SK-N-SH treated with all-trans-retinoic acid at 6 μM for 48 hours (cell line): Measurements from ENCODE around the gene CNOT9.

ENCODE experiments used
- ATAC-seq: fragments of 200-7000 bp; cut with Tn5 transposase; 3 replicates; pipeline ENCODE4 v1.9.1; 2020; ENCODE audit warnings: mild to moderate bottlenecking, moderate library complexity
- ARNTL ChIP-seq: fragments of 450-650 bp; formaldehyde crosslinking; IDR thresholded peaks from 2 replicates; pipeline ENCODE4 v1.5.0; 2020; ENCODE audit warnings: low read depth, mild to moderate bottlenecking, moderate library complexity, borderline replicate concordance
- BACH2 ChIP-seq: fragments of 250-450 bp; sonication (Bioruptor Pico); IDR thresholded peaks from 2 replicates; pipeline ENCODE4 v1.9.0; 2021; ENCODE audit warnings: mild to moderate bottlenecking, borderline replicate concordance
- GLIS3 ChIP-seq: fragments of 250-450 bp; sonication (Bioruptor Pico); IDR thresholded peaks from 2 replicates; pipeline ENCODE4 v1.5.0; 2020; ENCODE audit warnings: mild to moderate bottlenecking, moderate library complexity
- ISL1 ChIP-seq: fragments of 250-450 bp; sonication (Bioruptor Pico); IDR thresholded peaks from 2 replicates; pipeline ENCODE4 v2.1.2; 2022; ENCODE audit warnings: mild to moderate bottlenecking, moderate library complexity
- PPARA ChIP-seq: fragments of 250-450 bp; sonication (Bioruptor Pico); IDR thresholded peaks from 2 replicates; pipeline ENCODE4 v1.5.0; 2020; ENCODE audit warnings: mild to moderate bottlenecking, borderline replicate concordance
- RARB ChIP-seq: fragments of 250-450 bp; sonication (Bioruptor Pico); IDR thresholded peaks from 2 replicates; pipeline ENCODE4 v1.8.0; 2021; ENCODE audit warnings: mild to moderate bottlenecking, moderate library complexity
- SNAI2 ChIP-seq: fragments of 250-450 bp; sonication (Bioruptor Pico); IDR thresholded peaks from 2 replicates; pipeline ENCODE4 v1.5.0; 2020; ENCODE audit warnings: mild to moderate bottlenecking, moderate library complexity
- TCF4 ChIP-seq: fragments of 250-450 bp; sonication (Bioruptor Pico); IDR thresholded peaks from 2 replicates; pipeline ENCODE4 v1.8.0; 2021; ENCODE audit warnings: mild to moderate bottlenecking, moderate library complexity, borderline replicate concordance
- ZFP3 ChIP-seq: fragments of 250-450 bp; sonication (Bioruptor Pico); IDR thresholded peaks from 2 replicates; pipeline ENCODE4 v1.5.0; 2020; ENCODE audit warnings: mild to moderate bottlenecking, moderate library complexity
- ZFP30 ChIP-seq: fragments of 450-650 bp; formaldehyde crosslinking; IDR thresholded peaks from 2 replicates; pipeline ENCODE4 v1.5.0; 2022; ENCODE audit warnings: mild to moderate bottlenecking, moderate library complexity
- ZNF70 ChIP-seq: fragments of 450-650 bp; formaldehyde crosslinking; IDR thresholded peaks from 2 replicates; pipeline ENCODE4 v1.5.0; 2020; ENCODE audit warnings: mild to moderate bottlenecking, moderate library complexity
- ZNF8 ChIP-seq: fragments of 450-650 bp; formaldehyde crosslinking; IDR thresholded peaks from 2 replicates; pipeline ENCODE4 v1.5.0; 2020; ENCODE audit warnings: mild to moderate bottlenecking, moderate library complexity
- TF ChIP-seq, protein P1 (sequence below): fragments of 250-450 bp; sonication (Bioruptor Pico); IDR thresholded peaks from 2 replicates; pipeline ENCODE4 v1.8.0; 2021; ENCODE audit warnings: low read depth, mild to moderate bottlenecking, moderate library complexity, borderline replicate concordance
- TF ChIP-seq, protein P2 (sequence below): fragments of 250-450 bp; sonication (Bioruptor Pico); IDR thresholded peaks from 2 replicates; pipeline ENCODE4 v1.8.0; 2020; ENCODE audit warnings: mild to moderate bottlenecking, moderate library complexity, borderline replicate concordance
- TF ChIP-seq, protein P3 (sequence below): fragments of 250-450 bp; sonication (Bioruptor Pico); IDR thresholded peaks from 2 replicates; pipeline ENCODE4 v1.5.1; 2021; ENCODE audit warnings: mild to moderate bottlenecking, moderate library complexity
- TF ChIP-seq, protein P4 (sequence below): fragments of 250-450 bp; sonication (Bioruptor Pico); IDR thresholded peaks from 2 replicates; pipeline ENCODE4 v1.5.0; 2020; ENCODE audit warnings: mild to moderate bottlenecking, moderate library complexity
- TF ChIP-seq, protein P5 (sequence below): fragments of 250-450 bp; sonication (Bioruptor Pico); IDR thresholded peaks from 2 replicates; pipeline ENCODE4 v1.5.1; 2020; ENCODE audit warnings: low read depth, mild to moderate bottlenecking, moderate library complexity

CNOT9 gene

DNA sequence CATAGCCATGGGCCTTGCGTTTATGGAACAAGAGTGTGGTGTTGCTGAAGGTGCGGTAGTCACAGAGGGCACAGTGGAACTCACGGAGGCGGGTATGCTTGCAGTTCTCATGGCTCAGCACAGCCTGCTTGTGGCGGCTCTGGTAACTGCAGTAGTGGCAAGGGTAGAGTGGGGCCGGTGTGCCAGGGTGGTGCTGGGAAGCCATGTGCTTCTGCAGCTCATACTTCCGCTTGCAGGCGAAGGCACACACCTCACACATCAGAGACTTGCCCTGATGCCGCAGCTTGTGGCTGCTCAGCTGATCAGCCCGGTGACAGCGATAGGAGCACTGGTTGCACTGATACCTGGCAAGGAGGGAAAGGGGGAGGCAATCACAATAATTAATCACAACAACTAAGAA is 76.1 kb downstream of the CNOT9 start:
- TF ChIP-seq, protein P1, sequence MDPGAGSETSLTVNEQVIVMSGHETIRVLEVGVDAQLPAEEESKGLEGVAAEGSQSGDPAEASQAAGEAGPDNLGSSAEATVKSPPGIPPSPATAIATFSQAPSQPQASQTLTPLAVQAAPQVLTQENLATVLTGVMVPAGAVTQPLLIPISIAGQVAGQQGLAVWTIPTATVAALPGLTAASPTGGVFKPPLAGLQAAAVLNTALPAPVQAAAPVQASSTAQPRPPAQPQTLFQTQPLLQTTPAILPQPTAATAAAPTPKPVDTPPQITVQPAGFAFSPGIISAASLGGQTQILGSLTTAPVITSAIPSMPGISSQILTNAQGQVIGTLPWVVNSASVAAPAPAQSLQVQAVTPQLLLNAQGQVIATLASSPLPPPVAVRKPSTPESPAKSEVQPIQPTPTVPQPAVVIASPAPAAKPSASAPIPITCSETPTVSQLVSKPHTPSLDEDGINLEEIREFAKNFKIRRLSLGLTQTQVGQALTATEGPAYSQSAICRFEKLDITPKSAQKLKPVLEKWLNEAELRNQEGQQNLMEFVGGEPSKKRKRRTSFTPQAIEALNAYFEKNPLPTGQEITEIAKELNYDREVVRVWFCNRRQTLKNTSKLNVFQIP (CRISPR knock-in tag): no peak
- no peak for TF ChIP-seq GLIS3 (CRISPR knock-in tag)
- no peak for TF ChIP-seq ARNTL
- no peak for TF ChIP-seq ZNF8 (CRISPR knock-in tag)
- TF ChIP-seq PPARA (CRISPR knock-in tag): no peak
- TF ChIP-seq, protein P2, sequence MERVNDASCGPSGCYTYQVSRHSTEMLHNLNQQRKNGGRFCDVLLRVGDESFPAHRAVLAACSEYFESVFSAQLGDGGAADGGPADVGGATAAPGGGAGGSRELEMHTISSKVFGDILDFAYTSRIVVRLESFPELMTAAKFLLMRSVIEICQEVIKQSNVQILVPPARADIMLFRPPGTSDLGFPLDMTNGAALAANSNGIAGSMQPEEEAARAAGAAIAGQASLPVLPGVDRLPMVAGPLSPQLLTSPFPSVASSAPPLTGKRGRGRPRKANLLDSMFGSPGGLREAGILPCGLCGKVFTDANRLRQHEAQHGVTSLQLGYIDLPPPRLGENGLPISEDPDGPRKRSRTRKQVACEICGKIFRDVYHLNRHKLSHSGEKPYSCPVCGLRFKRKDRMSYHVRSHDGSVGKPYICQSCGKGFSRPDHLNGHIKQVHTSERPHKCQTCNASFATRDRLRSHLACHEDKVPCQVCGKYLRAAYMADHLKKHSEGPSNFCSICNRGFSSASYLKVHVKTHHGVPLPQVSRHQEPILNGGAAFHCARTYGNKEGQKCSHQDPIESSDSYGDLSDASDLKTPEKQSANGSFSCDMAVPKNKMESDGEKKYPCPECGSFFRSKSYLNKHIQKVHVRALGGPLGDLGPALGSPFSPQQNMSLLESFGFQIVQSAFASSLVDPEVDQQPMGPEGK (CRISPR knock-in tag): no peak
- no peak for TF ChIP-seq TCF4 (CRISPR knock-in tag)
- TF ChIP-seq ISL1: no peak
- TF ChIP-seq ZNF70 (CRISPR knock-in tag): no peak
- TF ChIP-seq BACH2 (CRISPR knock-in tag): no peak
- no peak for TF ChIP-seq RARB
- TF ChIP-seq, protein P3, sequence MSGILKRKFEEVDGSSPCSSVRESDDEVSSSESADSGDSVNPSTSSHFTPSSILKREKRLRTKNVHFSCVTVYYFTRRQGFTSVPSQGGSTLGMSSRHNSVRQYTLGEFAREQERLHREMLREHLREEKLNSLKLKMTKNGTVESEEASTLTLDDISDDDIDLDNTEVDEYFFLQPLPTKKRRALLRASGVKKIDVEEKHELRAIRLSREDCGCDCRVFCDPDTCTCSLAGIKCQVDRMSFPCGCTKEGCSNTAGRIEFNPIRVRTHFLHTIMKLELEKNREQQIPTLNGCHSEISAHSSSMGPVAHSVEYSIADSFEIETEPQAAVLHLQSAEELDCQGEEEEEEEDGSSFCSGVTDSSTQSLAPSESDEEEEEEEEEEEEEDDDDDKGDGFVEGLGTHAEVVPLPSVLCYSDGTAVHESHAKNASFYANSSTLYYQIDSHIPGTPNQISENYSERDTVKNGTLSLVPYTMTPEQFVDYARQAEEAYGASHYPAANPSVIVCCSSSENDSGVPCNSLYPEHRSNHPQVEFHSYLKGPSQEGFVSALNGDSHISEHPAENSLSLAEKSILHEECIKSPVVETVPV (CRISPR knock-in tag): no peak
- no peak for ATAC-seq

DNA sequence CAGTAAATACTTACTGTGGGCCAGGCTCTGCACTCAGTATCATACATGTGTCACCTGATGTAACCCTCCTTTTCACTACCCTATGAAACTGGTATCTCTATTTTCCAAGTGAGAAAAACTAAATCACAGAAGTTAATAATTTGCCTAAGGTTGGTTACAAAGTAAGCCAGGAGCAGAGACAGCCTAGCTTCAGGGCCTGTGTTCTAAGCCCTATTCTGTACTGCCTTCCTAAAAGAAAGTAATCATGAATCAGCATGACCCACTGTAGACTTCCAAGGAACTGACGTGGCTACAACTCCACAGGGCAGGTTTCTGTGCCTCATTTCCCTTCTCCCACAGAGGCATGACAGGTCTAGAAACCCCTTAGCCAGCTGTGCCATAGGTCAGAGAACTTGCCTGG is 76.5 kb downstream of the CNOT9 start:
- ATAC-seq: no peak
- TF ChIP-seq SNAI2 (CRISPR knock-in tag): no peak
- no peak for TF ChIP-seq ZFP3 (CRISPR knock-in tag)
- TF ChIP-seq, protein P1 (CRISPR knock-in tag): no peak
- TF ChIP-seq, protein P4, sequence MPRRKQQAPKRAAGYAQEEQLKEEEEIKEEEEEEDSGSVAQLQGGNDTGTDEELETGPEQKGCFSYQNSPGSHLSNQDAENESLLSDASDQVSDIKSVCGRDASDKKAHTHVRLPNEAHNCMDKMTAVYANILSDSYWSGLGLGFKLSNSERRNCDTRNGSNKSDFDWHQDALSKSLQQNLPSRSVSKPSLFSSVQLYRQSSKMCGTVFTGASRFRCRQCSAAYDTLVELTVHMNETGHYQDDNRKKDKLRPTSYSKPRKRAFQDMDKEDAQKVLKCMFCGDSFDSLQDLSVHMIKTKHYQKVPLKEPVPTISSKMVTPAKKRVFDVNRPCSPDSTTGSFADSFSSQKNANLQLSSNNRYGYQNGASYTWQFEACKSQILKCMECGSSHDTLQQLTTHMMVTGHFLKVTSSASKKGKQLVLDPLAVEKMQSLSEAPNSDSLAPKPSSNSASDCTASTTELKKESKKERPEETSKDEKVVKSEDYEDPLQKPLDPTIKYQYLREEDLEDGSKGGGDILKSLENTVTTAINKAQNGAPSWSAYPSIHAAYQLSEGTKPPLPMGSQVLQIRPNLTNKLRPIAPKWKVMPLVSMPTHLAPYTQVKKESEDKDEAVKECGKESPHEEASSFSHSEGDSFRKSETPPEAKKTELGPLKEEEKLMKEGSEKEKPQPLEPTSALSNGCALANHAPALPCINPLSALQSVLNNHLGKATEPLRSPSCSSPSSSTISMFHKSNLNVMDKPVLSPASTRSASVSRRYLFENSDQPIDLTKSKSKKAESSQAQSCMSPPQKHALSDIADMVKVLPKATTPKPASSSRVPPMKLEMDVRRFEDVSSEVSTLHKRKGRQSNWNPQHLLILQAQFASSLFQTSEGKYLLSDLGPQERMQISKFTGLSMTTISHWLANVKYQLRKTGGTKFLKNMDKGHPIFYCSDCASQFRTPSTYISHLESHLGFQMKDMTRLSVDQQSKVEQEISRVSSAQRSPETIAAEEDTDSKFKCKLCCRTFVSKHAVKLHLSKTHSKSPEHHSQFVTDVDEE (CRISPR knock-in tag): no peak
- TF ChIP-seq GLIS3 (CRISPR knock-in tag): no peak
- TF ChIP-seq ISL1: no peak
- TF ChIP-seq, protein P2 (CRISPR knock-in tag): no peak
- TF ChIP-seq RARB: no peak
- no peak for TF ChIP-seq ZFP30
- TF ChIP-seq TCF4 (CRISPR knock-in tag): no peak
- TF ChIP-seq ZNF8 (CRISPR knock-in tag): no peak
- TF ChIP-seq, protein P5, sequence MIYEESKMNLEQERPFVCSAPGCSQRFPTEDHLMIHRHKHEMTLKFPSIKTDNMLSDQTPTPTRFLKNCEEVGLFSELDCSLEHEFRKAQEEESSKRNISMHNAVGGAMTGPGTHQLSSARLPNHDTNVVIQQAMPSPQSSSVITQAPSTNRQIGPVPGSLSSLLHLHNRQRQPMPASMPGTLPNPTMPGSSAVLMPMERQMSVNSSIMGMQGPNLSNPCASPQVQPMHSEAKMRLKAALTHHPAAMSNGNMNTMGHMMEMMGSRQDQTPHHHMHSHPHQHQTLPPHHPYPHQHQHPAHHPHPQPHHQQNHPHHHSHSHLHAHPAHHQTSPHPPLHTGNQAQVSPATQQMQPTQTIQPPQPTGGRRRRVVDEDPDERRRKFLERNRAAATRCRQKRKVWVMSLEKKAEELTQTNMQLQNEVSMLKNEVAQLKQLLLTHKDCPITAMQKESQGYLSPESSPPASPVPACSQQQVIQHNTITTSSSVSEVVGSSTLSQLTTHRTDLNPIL: no peak
- no peak for TF ChIP-seq BACH2 (CRISPR knock-in tag)
